ENCODE data around the gene IL17REL.

IL17REL gene

GRCh38 chr22:49966041-49966773, 46.4 kb downstream of the IL17REL start:
- DNase-seq, result no peak

GRCh38 chr22:49965091-49966040, 47.2 kb downstream of the IL17REL start:
- DNase-seq, result no peak

- DNase-seq, result no peak
Observed at GRCh38 chr22:49964136-49965090, 48.2 kb downstream of the IL17REL start.

- no peak for DNase-seq
Observed at GRCh38 chr22:49963647-49964026, 48.9 kb downstream of the IL17REL start.

- no peak for DNase-seq
Observed at GRCh38 chr22:49962751-49963646, 49.6 kb downstream of the IL17REL start.

GRCh38 chr22:49962012-49962750, 50.4 kb downstream of the IL17REL start:
- peak; percentile 69 for DNase-seq

- no peak for DNase-seq
Observed at GRCh38 chr22:49961601-49962011, 51.0 kb downstream of the IL17REL start.

GRCh38 chr22:49961005-49961600, 51.5 kb downstream of the IL17REL start:
- DNase-seq, result no peak

- DNase-seq, result peak; percentile 84
Observed at GRCh38 chr22:49960159-49961004, 52.2 kb downstream of the IL17REL start, which contains the start of gene PIM3. Gene PIM3 (plus strand): TSS chr22:49960772. CDS start chr22:49960948, 176 bp downstream.

GRCh38 chr22:49959782-49960158, 52.8 kb downstream of the IL17REL start:
- no peak for DNase-seq

- no peak for DNase-seq
Observed at GRCh38 chr22:49958931-49959781, 53.4 kb downstream of the IL17REL start.

- no peak for DNase-seq
Observed at GRCh38 chr22:49958366-49958921, 54.1 kb downstream of the IL17REL start.

GRCh38 chr22:49957826-49958365, 54.7 kb downstream of the IL17REL start:
- DNase-seq, result no peak

GRCh38 chr22:49956914-49957825, 55.4 kb downstream of the IL17REL start:
- no peak for DNase-seq

- no peak for DNase-seq
Observed at GRCh38 chr22:49956418-49956770, 56.2 kb downstream of the IL17REL start.

GRCh38 chr22:49955581-49956417, 56.8 kb downstream of the IL17REL start:
- DNase-seq, result no peak
